ENCODE results near the gene ATXN7L2.
A peak's percentile ranks its signal among the peaks of the same experiment; 100 is the strongest.

Gene ATXN7L2

GRCh38 chr1:109499081-109499480, 15.4 kb downstream of the ATXN7L2 start:
- DNase-seq = no peak

DNA sequence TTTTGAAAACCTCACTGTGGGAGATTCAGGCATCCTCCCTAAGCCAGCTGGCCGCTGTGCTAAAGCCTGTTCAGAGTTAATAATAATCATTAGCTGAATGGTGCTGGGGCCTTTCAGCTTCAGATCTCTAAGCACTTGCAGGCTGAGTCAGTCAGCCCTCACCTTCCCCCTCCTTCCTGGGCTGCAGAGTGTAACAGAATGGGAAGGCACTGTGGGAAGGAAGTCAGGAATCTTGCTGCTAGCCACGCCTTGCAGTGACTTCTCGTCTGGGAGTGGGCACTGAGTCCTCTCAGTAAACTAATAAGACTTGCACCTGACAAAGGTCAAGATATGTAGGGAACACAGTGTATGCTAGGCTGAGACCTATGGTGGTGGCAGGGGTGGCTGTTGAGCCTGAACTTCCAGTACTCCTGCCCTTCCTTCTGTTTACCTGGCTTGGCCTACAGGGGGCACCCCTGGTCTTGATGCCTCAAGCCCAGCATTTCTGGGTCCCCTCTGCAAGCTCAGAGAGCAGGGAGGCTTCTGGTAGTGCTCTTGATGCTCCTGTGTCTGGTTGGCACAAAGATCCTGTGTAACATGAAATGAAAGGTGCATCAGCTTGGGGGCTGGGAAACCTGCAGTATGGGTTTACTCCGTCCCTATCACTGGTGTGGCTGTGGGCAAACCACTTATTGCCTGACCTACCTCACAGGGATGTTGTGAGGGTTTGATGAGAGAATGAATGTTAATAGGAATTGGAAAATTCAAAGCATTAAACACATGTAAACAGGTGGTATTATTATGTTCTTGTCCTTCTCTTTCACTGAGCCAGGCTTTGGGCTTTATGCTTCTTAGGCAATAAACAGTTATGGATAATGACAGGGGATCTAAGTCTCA, 16.2 kb downstream of the ATXN7L2 start:
- DNase-seq = peak; percentile 52

DNA sequence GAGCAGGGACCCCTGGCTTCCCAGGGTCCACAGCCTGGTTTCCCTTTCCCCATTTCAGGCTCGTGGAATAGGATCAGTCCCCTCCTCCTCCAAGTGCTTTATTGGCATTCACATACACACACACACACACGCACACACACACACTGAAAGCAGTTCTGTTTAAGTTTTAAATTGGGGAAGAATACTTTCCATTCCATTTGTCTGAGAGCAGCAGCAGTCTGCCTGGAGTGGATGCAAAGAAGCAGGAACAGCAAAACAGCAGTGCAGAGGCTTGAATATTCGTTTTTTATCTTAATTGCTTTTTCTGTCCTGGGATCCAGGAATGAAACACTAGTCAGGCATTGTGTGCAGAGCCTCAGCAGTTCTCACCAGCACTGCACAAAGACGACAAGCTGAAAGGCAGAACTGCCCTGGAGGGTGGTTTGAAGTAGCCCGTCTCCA, 17.3 kb downstream of the ATXN7L2 start:
- no peak for DNase-seq

DNA sequence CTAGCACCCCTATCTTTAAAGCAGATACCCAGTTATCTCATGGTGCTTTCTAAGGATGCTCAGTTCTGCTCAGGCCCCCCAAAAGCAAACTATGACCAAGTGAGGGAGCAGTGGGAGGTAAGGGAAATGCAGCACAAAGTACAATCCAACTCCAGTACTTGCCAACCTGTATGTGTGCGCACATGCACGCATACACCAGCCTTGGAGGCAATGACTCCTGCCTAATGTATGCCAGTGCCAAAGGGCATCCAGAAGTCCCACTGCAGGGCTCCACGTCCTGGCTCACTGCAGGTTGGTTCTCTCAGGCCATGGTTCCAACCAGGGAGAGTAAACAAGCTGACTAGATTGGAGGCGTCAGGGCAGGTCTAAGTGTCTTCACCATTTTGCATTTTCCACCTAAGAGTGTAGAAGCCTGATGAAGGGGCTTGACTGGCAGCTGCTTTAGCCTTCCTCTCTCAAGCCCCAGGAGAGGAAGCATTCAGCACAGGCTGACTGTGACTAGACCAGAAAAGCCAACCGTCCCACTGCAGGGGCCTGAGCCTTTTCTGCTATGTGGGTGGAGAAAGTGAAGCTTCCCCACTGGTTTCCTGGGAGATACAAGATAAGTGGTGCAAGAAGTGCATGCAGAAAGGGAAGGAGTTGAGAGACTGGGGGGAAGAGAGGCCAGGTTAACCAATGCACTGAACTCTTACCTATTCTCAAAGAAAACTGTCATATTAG, 18.1 kb downstream of the ATXN7L2 start:
- no peak for DNase-seq

DNA sequence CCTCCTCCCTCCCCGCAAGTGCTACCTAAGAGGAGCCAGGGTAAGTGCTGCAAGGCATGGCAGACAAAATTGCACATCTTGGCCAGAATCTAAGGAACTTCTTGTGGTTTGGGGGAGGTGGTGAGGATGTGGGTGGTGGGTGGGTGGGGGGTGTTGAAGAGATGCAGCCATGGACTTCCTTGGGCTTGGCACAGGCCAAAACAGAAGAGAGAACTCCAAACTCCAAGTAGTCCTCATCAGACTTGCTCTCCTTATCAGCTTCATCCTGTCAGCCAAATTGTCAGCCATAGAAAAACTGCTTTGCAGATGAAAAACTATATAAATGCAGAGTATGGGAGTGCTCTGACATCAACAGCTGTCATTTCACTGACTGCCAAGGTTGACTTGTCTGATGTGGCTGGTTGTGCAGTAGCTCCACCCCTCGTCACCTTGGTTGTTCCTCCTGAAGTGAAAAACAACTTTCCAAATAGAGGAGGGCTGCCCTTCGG, 18.7 kb downstream of the ATXN7L2 start:
- DNase-seq = peak; percentile 38

GRCh38 chr1:109503935-109504334, 20.2 kb downstream of the ATXN7L2 start:
- no peak for DNase-seq

DNA sequence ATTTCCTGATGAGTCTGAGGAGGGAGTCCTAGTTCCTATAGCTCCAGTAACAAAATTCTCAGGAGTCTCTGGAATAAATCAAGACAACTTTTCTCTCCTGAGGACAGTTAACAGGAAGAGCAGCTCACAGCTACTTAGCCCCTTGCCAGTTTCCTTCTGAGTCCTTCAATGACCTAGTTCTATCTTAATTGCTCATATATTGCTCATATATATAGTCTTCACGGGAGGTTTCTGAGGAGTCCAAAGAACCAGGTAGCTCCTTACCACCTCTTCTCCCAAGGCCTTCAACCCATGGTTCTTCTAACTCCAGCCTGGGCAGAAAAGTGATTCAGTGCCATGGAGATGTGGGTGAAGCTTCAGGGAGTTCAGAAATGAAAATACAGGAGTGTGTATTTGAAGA, 21.3 kb downstream of the ATXN7L2 start:
- no peak for DNase-seq

GRCh38 chr1:109508001-109508872, 24.5 kb downstream of the ATXN7L2 start:
- DNase-seq = no peak

GRCh38 chr1:109508873-109509175, 25.1 kb downstream of the ATXN7L2 start:
- DNase-seq = no peak

GRCh38 chr1:109509176-109510134, 25.8 kb downstream of the ATXN7L2 start, which contains the start of gene AMIGO1:
AMIGO1 (minus strand) TSS chr1:109509727; CDS start chr1:109508912, 815 bp downstream.
- peak; percentile 57 for DNase-seq

GRCh38 chr1:109513110-109513710, 29.5 kb downstream of the ATXN7L2 start:
- no peak for DNase-seq

GRCh38 chr1:109514846-109515245, 31.1 kb downstream of the ATXN7L2 start:
- DNase-seq = no peak

GRCh38 chr1:109516872-109517271, 33.2 kb downstream of the ATXN7L2 start:
- DNase-seq = no peak

DNA sequence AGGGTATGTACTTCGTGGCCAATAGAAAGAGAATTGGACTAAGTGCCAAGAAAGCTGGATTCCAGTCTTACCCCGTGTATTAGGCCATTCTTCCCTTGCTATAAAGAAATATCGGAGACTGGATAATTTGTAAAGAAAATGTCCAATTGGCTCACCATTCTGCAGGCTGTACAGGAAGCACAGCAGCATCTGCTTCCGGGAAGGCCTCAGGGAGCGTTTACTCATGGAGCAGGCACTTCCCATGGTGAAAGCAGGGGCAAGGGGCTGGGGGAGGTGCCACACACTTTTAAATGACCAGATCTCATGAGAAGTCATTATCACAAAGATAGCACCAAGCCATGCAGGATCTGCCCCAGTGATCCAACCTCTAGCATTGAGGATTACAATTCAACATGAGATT, 33.6 kb downstream of the ATXN7L2 start:
- no peak for DNase-seq

DNA sequence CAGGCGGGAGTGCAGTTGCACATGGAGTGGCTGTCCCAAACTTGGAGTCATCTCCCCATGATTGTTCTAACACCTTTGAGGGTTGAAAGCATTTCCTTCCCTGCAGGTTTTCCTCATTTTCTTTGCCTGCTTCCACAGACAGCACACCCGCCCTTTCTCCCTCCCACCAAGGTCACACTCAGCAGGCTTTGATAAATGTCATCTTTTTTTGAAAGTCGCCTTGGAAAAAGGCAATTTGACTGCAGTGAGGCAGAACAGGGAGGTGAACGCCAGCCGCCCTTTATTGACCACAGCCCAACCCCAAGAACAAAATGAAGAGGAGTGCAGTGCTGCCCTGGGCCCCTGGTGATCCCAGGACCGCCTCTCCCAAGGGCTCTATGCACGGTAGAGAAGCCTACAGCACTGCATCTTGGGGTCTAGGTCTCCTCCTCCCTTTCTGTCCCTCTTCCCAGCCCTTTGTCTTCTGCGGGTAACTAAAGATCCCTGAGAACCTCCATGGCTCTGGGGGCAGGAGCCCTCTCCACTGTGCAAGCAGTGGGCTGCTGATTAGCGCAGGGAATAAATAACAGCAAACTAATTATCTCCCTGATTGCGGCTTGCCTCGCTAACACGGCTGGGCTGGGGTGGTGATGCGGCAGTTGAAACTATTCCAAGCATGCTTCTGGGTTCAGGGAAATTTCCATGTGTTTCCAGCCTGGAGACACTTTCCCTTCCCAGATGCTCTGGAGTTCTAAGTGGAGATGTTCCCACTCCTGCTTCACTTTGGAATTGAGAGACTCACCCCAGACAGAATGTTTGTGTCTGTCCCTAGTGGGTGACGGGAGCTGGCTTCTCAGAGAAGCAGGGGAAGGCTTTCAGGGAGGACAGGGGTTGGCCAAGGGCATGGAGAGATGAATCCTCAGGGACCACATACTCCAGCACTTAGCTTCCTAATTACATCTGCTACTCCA, 37.6 kb downstream of the ATXN7L2 start:
- no peak for DNase-seq

- no peak for DNase-seq
Measured at GRCh38 chr1:109522026-109522425, 38.3 kb downstream of the ATXN7L2 start.

- no peak for DNase-seq
Measured at GRCh38 chr1:109523706-109524105, 40.0 kb downstream of the ATXN7L2 start.

DNA sequence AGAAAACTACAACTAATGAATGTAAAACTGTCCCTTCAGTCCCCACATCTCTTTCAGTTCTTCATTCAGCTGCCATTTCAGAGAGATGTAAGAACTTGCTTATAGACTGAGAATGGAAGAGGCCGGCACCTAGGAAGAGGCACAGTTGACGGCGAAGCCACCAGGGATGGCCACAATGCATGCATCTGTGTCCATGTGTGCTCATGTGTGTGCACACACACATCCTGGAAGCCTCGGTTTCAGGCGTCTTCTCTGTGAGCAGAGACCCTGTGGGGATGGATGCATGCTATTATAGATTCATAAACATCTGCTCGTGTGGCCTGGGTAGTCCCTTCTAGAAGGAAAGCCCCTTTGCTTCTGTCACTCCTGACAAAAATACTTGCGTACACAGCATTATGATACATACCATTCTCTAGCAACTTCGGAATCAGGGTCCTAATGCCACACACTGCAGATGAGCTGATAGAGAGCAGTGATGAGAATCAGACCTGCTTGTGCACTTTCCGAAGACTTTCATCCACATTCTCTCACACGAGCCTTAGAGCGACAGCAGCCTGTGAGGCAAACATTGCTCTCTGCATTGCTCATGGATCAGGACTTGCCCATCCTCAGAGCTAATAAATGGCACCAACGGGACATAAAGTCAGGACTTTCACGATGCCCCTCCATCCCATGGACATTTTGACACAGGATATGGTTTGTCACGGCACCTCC, 43.5 kb downstream of the ATXN7L2 start:
- DNase-seq = no peak
